Osteoblast (primary cell): ENCODE measurements around the gene RNF144A. TPM values are rescaled to one million over a fixed set of nuclear protein-coding genes. Genes with fewer than 3 reads are reported as not detected.

Experiments
- DNase-seq: peaks from one replicate; pipeline ENCODE4 v3.0.0; 2011; ENCODE audit warnings: low spot score, mixed read lengths; ENCODE audit not compliant: insufficient read length; ENCODE audit errors: missing footprints
- H2AFZ ChIP-seq: 2 replicates; pipeline ENCODE4 v1.6.0; 2011; ENCODE audit warnings: mild to moderate bottlenecking, low read length
- H3K27ac ChIP-seq: 2 replicates; pipeline ENCODE4 v1.5.1; 2011; ENCODE audit warnings: mild to moderate bottlenecking, low read depth, low read length, moderate library complexity
- H3K27me3 ChIP-seq: 2 replicates; pipeline ENCODE4 v1.6.0; 2012; ENCODE audit warnings: mild to moderate bottlenecking, control low read depth, inconsistent platforms, low read length, moderate library complexity; ENCODE audit not compliant: insufficient read depth
- H3K36me3 ChIP-seq: 2 replicates; pipeline ENCODE4 v1.5.1; 2011; ENCODE audit warnings: mild to moderate bottlenecking, low read length, control low read depth, moderate library complexity; ENCODE audit not compliant: insufficient read depth
- H3K4me1 ChIP-seq: 2 replicates; pipeline ENCODE4 v1.5.1; 2011; ENCODE audit warnings: mild to moderate bottlenecking, low read length, control low read depth, moderate library complexity; ENCODE audit not compliant: insufficient read depth
- H3K4me2 ChIP-seq: 2 replicates; pipeline ENCODE4 v1.6.0; 2011; ENCODE audit warnings: mild to moderate bottlenecking, low read length; ENCODE audit not compliant: insufficient read depth
- H3K4me3 ChIP-seq: fragments of 200-600 bp; sonication (generic); 3 replicates; pipeline ENCODE4 v1.5.1; 2012; ENCODE audit warnings: mild to moderate bottlenecking, low read length, inconsistent platforms; ENCODE audit not compliant: insufficient read depth
- H3K79me2 ChIP-seq: 2 replicates; pipeline ENCODE4 v1.6.0; 2012; ENCODE audit warnings: mild to moderate bottlenecking, low read length, control low read depth, inconsistent platforms; ENCODE audit not compliant: insufficient read depth
- H3K9me3 ChIP-seq: 2 replicates; pipeline ENCODE4 v1.5.1; 2011; ENCODE audit warnings: low read depth, low read length, control low read depth
- H4K20me1 ChIP-seq: 2 replicates; pipeline ENCODE4 v1.6.0; 2012; ENCODE audit warnings: mild to moderate bottlenecking, low read length, control low read depth; ENCODE audit not compliant: insufficient read depth
- total RNA-seq: library from RNA; depleted of rRNA; stranded (reverse); fragments of >200 nt; gene quantifications from 2 replicates; pipeline ENCODE4 v1.2.3, GENCODE V29; 2012
- TF ChIP-seq, protein P1 (sequence below): IDR thresholded peaks from 2 replicates; pipeline ENCODE4 v1.5.1; 2011; ENCODE audit warnings: mild to moderate bottlenecking, low read depth, low read length, moderate library complexity; ENCODE audit errors: extremely low read depth

Gene RNF144A
- total RNA-seq, 1 donor, result 15.9 TPM

DNA sequence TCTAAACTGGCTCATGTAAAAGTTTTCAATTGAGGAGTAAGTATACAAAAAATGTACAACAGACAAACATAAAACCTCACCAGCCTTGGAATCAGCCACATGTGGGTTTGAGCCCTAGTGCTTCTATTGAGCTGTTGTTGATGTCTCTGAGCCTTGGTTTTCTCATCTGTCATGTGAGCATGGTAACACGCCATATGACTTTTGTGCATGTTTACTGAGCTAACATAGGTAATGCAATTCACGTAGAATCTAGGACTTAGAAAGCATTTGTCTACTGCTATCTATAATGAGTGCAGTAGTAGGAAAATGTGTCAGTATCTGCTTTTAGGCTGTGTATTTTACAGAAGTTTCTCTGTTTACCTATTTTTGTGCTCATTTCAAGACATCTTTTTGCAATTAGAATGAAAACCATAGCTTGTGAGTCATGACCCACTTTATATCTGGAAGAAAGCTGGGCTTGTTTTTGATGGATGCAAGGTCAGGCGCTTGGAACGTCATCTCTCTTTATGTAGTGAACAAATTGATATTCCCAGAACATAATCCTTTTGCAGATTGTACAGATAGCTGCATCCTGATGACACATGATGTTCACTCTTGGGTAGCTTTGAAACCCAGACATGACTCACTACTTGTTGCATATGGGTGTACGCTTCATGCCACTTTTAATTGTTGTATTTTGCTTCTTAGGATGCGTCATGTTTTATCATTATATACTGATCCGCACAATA is 94.3 kb downstream of the RNF144A start:
- no peaks in the 10 kb centered on the region for H4K20me1 ChIP-seq
- H3K4me1 ChIP-seq, result peaks cover 27% of the 10 kb centered on the region
- H3K27ac ChIP-seq, result peak overlapping the region; percentile 52
- H3K27me3 ChIP-seq, result no peaks in the 10 kb centered on the region
- no peaks in the 10 kb centered on the region for H3K36me3 ChIP-seq
- TF ChIP-seq, protein P1, sequence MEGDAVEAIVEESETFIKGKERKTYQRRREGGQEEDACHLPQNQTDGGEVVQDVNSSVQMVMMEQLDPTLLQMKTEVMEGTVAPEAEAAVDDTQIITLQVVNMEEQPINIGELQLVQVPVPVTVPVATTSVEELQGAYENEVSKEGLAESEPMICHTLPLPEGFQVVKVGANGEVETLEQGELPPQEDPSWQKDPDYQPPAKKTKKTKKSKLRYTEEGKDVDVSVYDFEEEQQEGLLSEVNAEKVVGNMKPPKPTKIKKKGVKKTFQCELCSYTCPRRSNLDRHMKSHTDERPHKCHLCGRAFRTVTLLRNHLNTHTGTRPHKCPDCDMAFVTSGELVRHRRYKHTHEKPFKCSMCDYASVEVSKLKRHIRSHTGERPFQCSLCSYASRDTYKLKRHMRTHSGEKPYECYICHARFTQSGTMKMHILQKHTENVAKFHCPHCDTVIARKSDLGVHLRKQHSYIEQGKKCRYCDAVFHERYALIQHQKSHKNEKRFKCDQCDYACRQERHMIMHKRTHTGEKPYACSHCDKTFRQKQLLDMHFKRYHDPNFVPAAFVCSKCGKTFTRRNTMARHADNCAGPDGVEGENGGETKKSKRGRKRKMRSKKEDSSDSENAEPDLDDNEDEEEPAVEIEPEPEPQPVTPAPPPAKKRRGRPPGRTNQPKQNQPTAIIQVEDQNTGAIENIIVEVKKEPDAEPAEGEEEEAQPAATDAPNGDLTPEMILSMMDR, result no peak
- no peaks in the 10 kb centered on the region for H3K79me2 ChIP-seq
- no peak overlapping the region for H3K4me3 ChIP-seq
- DNase-seq, result no peak
- no peak overlapping the region for H3K4me2 ChIP-seq
- no peaks in the 10 kb centered on the region for H3K9me3 ChIP-seq
- H2AFZ ChIP-seq, result no peak overlapping the region

DNA sequence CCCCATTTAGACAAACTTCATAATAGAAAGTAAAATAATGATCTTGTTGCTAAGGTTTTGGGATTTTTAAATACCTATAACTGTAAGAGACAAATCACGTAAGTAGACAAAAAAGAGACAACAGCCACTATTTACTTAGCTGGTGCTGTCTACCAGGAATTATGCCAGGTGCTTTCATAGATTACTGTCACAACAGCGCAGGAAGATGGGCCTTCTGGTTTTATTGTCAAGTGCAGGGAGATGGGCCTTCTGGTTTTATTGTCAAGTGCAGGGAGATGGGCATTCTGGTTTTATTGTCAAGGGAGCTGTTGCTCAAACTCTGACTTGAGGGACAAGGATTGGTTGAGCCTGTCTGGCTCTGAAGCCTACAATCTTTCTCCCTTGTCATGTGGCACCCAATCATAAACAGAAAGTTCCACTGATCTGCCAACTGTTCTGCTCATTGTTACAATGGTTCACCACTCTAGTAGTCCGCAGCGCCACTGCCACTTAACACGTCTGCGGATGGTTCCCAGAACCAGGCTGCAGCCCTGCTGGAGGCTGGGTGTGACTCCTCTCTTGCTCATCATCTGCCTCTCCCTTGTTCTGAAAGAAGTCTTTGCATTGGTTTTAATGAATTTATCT is 95.0 kb downstream of the RNF144A start:
- Histone ChIP-seq H4K20me1 (no peaks in the 10 kb centered on the region), H3K27me3 (no peaks in the 10 kb centered on the region), H3K36me3 (no peaks in the 10 kb centered on the region), H3K4me3 (no peak overlapping the region), H3K4me1 (peaks cover 27% of the 10 kb centered on the region), H3K79me2 (no peaks in the 10 kb centered on the region), H3K27ac (peak overlapping the region; percentile 51), H3K9me3 (no peaks in the 10 kb centered on the region), H3K4me2 (peak overlapping the region; percentile 11), H2AFZ (no peak overlapping the region)
- TF ChIP-seq, protein P1, result no peak
- no peak for DNase-seq

DNA sequence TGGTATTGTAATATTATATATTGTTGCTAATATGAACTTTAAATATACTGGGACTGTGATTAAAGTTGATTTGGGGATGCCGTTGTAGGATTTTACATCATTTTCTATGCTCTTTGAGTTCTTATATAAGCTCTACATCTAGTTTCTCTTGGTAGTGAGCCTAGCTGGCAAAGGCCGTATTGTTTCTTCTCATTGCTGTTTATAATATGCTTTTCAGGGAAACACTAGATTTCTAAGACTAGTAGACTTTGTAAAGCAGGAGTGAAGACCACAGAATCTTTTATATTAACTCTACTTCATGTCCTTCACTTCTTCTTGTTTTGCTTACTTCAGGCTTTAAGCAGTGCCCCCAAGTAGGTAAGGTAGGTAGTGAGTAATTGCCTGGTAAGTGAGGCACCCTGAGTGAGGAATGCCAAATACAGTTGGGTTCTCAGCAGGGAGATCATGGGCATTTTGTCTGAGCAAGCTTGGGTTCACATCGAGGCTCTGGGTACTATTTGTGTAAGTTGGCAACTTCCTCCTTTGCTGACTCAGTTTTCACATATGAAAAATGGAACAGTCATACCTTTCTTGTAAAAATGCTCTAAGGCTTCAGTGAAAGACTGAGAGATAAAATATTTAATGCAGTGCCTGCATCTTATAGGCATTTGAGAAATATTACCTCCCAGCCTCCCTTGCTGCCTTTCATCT is 96.4 kb downstream of the RNF144A start:
- DNase-seq, result no peak
- no peaks in the 10 kb centered on the region for H4K20me1 ChIP-seq

More for the DNA sequence above, 96.4 kb downstream of the RNF144A start:
- Histone ChIP-seq H3K4me1 (peaks cover 19% of the 10 kb centered on the region), H3K27me3 (no peaks in the 10 kb centered on the region), H2AFZ (no peak overlapping the region), H3K4me3 (no peak overlapping the region), H3K4me2 (no peak overlapping the region), H3K27ac (no peak overlapping the region), H3K79me2 (no peaks in the 10 kb centered on the region), H3K9me3 (no peaks in the 10 kb centered on the region), H3K36me3 (no peaks in the 10 kb centered on the region)
- TF ChIP-seq, protein P1, result no peak
